GM21390 (cell line): ENCODE results near the gene CELF2.
A peak's percentile ranks its signal among the peaks of the same experiment; 100 is the strongest.

Source experiments
- ATAC-seq: cut with Tn5 transposase; IDR thresholded peaks from one replicate; pipeline ENCODE4 v1.9.1; 2021; ENCODE audit not compliant: unreplicated experiment

The CELF2 gene

GRCh38 chr10:11240641-11241040 lies 223.0 kb downstream of the CELF2 start:
- ATAC-seq: no peak

GRCh38 chr10:11242443-11243387 lies 225.0 kb downstream of the CELF2 start:
- peak; percentile 49 for ATAC-seq

- no peak for ATAC-seq
These were observed 226.0 kb downstream of the CELF2 start for GRCh38 chr10:11243425-11244222.

- no peak for ATAC-seq
These were observed 227.4 kb downstream of the CELF2 start for GRCh38 chr10:11245095-11245479.

GRCh38 chr10:11245510-11245909 lies 227.8 kb downstream of the CELF2 start:
- peak; percentile 35 for ATAC-seq

GRCh38 chr10:11245981-11246590 lies 228.4 kb downstream of the CELF2 start:
- no peak for ATAC-seq

- ATAC-seq: peak; percentile 24
These were observed 229.2 kb downstream of the CELF2 start for GRCh38 chr10:11246752-11247467.

- ATAC-seq: no peak
These were observed 231.6 kb downstream of the CELF2 start for GRCh38 chr10:11249152-11249807.

- no peak for ATAC-seq
These were observed 232.1 kb downstream of the CELF2 start for GRCh38 chr10:11249808-11250195.

GRCh38 chr10:11250304-11250703 lies 232.6 kb downstream of the CELF2 start:
- ATAC-seq: no peak

- no peak for ATAC-seq
These were observed 235.2 kb downstream of the CELF2 start for GRCh38 chr10:11252887-11253286.

- no peak for ATAC-seq
These were observed 235.8 kb downstream of the CELF2 start for GRCh38 chr10:11253385-11254002.

GRCh38 chr10:11255156-11255555 lies 237.5 kb downstream of the CELF2 start:
- ATAC-seq: no peak

GRCh38 chr10:11255796-11256444 lies 238.2 kb downstream of the CELF2 start:
- ATAC-seq: peak; percentile 45

GRCh38 chr10:11256896-11257295 lies 239.2 kb downstream of the CELF2 start:
- ATAC-seq: no peak

GRCh38 chr10:11257440-11258090 lies 239.9 kb downstream of the CELF2 start:
- no peak for ATAC-seq

- ATAC-seq: no peak
These were observed 242.5 kb downstream of the CELF2 start for GRCh38 chr10:11260170-11260569.

GRCh38 chr10:11261143-11261542 lies 243.5 kb downstream of the CELF2 start:
- ATAC-seq: no peak
